Measurements from ENCODE around the gene ZFP3.

DNA sequence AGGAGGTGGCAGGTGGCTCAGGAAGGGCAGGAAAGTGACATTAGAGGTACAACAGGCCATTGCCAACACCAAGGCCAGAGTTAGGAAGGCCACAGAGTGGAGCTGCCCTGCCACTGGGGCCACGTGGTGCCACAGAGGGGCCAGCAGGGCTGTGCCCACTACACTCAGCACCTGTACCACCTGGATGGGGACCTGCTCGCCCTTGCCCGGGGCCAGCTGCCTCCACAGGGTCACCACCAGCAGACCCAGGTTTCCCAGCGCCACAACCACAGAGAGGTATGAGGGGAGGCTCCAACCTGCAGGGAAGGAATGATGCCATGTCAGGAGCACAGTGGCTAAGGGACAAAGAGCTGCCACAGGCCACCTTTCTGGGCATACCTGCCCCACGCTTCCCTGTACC lies 44.2 kb upstream of the ZFP3 start:
- TF ChIP-seq CTCF (IDR thresholded peaks at IDR 0.05) (no peak), POLR2A (IDR thresholded peaks at IDR 0.05) (no peak)
